NOMO-1 treated with DMSO at 0.1 percent for 48 hours (cell line): ENCODE results near the gene EXOC6B.

ENCODE experiments used
- DNase-seq: peaks from one replicate; lab custom pipeline; 2025; ENCODE audit not compliant: unreplicated experiment; lab: John Stamatoyannopoulos, UW

EXOC6B gene

DNA sequence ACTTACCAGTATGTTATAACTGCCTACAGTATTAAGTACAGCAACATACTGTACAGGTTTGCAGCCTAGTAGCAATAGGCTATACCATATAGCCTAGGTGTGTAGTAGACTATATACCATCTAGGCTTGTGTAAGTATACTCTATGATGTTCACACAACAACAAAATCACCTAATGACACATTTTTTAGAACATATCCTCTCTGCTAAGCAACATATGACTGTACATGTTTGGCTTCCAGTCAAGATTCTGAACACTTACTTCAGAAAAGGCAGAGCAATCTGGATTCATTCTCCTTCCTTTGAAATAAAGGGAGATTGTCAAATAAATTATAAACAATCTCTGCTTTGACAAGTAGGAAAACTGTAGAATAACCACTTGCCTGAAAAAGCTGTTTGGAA, 81.8 kb downstream of the EXOC6B start:
- DNase-seq: no peak

DNA sequence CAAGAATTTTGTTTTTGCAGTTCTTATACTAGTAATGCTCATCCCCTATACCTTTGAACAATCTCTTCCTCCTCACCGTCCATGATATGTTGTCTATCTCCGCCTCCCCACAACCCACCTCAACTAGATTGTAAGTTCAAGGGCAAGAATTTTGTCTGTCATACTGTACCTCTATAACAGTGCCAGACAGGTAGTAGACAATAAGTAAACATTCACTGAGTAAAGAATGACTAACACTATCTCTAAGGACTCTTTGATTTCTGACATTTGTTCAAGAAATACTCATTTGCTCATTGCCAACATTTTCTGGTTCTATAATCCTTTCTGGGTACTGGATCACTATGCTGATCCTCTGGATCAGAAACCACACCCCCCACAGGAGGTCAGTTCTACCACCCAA, 82.4 kb downstream of the EXOC6B start:
- no peak for DNase-seq

DNA sequence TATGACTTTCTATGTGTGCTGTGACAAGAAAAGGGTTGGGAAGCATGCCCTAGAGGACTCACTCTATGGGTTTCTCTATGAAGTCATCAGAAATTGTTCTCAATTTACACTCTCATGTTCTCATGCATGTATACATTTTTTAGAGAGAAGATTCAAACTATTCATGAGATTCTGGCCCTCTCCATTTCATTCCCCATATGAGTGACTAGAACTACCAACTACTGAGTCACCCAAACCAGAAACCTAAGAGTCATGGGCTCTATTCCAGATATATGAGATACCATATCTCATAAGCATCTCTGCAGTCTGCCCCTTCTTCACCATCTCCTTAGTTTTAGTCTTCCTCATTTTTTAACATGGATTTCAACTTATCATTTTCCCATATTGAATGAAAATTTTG, 87.7 kb downstream of the EXOC6B start:
- DNase-seq: no peak

DNA sequence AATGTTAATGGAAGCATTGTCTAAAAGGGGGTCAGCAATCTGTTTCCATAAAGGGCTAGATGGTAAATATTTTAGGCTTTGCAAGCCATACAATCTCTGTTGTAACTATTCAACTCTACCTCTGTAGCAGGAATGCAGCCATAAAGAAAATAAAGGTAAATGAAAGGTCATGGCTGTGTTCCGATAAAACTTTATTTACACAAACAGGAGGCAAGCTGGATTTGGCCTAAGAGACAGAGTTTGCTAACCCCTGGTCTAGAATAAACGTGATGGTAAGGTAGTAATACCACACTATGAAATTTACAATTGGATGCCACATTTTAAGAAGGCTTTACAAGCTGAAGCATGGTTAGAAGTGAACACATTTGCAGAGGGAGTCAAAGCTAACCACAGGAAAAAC, 91.4 kb downstream of the EXOC6B start:
- no peak for DNase-seq

DNA sequence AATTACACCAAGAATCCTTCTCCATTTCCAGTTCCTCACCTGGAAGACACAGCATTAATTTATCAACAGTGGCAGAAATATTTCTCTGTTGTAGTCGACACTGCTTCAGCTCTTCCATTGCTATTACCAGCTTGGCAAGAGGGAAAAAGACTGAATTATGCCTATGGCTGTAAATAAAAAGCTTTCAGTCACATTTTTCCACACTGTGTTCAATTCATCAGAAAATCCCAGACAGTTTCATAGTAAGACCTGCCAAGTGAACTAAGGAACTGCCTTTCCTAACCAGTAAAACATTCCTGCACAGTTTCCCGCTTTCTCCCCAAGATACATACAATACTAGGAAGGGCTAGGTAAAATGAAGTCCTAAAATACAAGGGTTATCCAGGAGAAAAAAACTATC, 94.7 kb downstream of the EXOC6B start:
- DNase-seq: no peak

DNA sequence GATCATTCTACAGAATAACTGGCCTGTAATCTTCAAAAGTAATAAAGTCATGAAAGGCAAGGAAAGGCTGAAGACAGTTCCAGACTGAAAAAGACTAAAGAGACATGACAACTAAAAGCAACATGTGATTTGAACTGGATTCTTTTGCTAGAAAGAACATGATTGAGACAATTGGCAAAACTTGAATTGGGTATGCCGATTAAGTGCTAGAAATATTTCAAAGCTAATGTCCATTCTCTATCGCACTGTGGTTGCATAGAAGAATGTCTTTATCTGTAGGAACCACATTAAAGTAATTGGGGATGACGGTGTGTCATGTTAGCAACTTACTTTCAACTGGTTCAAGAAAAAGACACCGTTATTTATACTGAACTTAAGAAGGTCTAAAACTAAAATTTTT, 98.5 kb downstream of the EXOC6B start:
- DNase-seq: no peak

DNA sequence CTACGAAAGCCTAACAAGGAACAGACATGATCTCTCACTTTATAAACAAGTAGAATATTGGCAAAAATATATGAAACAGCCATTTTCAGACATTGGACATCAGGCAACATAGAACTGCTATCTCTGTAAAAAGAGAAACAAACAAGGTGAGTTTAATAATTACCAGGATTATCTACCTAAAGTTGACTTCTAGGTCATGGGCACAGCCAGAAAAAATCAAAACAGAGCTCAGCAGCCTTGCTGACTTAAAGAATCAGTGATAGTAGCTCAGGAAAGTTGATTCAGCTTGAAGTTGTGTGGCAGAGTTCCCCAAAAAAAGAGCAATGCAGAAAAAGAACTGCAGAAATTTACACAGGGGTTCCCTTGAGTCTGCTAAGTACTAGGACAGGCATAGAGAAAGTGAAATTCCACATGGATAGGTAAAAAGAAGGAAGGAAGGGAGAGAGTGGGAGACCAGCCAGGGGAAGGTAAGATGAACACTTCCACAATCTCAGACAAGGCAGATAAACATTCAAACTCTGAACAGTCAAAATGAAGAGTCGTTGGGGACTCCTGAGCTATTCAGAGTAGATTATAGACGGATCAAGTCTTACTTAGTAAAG, 102.0 kb downstream of the EXOC6B start:
- no peak for DNase-seq

DNA sequence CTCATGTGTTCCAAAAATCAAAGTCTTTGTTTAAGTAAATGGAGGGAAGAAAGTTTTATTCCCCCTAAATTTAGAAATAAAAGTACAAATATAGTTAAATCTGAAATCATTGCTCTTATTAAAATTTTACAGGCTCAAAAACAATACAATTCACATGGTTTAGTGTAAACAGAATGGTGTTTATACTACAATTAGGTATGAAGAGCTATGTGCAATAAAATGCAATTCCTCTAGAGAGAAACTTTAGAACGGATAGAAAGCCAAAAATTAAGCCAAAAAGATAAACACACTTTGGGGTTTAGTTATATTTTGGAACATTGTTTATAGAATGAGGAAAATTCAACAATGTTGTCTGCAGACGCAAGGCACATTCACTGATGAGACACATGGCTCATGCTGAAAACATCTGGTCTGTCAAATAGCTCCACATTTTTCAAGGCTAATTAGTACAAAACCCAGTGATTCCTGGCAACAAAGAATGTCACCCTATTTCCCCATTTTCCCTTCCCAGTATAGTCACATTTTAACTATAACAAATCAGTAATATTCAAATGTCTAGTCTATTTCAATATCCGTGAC, 103.3 kb downstream of the EXOC6B start:
- no peak for DNase-seq

DNA sequence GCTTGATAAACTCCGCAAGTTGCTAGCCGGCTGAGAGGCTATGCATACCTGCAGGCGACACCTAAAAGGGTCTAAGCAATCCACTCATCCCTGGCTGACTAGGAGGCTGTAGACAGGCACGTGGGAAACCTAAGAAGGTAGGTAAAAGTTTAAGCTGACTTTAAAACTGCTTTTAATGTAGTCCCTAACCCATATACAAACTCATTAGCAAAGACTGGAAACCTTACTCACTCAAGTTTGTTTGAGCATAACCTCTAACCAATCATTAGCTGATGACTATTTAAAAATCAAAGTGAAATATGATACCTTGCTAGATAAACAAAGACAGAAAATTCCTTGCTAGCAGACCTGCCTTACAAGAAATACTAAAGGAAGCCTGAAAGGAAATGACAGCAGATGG, 106.4 kb downstream of the EXOC6B start:
- DNase-seq: no peak

DNA sequence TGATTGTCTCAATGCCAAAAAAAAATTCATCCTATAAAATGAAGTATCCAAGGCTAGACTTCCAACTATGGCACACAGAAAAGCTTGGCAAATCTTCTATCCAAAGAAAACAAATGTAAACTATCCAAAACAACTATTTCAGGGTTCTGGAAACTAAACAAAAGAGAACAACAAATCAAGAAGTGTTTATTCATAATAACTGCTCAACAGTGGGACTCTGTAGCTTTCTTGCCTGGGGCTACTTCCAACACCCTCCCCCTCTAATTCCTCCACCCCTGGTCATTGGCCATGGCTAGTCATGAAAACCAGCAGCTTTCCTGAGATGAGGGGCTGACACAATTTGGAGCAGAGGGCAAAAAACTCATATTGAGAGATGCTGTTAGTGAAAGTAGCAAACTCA, 107.0 kb downstream of the EXOC6B start:
- DNase-seq: no peak

DNA sequence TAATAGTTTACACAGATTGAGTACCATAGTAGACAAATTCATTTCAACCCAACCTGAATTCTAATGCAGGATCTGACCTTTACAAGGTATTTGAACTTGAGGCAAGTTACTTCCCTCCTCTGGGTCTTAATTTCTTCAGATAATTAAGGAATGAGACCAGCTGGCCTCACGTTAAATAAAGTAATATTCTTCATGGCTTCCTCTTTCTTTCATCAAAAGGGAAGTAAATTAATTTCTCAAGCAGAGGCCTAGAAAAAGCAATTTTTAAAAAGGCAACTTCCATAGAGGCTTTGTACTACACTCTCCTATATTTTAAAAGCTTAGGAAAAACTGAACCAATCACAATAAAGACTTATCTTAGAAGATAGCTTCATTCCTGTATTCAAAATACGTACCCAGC, 109.2 kb downstream of the EXOC6B start:
- DNase-seq: peak; percentile 76

DNA sequence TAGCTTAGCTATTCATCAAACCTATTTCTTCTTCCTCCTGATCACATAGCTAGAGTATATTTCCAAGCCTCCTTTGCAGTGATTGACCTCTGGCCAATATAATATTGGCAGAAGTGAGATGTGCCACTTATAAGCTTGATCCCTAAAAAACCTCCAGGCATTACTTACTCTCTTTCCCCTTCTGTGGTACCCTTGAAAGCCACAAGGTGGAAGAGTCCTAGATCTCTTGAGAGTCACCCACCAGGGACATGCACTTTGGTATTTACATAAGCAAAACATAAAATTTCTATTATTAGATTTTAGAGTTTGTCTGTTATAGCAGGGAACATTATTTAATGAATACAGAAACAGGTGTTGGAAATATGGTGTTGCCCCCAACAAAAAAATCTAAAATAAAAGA, 112.0 kb downstream of the EXOC6B start:
- no peak for DNase-seq

DNA sequence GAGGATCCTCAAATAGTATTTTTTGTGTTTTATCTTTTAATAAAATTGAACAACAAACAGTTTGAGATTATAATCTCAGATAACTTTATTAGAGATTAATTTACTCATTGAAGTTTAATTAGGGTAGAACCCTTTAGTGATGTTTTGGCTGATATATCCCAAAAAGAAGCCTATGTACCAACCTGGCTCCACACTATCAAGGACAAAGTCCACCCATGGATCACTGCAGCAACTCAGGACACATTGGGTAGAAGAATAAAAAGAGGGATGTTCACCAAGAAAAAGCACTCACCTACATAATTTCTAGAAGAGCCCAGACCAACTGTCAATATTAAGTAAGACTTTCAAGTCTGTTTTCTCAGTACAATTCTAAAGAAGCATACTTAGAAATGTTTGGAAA, 112.9 kb downstream of the EXOC6B start:
- DNase-seq: no peak

DNA sequence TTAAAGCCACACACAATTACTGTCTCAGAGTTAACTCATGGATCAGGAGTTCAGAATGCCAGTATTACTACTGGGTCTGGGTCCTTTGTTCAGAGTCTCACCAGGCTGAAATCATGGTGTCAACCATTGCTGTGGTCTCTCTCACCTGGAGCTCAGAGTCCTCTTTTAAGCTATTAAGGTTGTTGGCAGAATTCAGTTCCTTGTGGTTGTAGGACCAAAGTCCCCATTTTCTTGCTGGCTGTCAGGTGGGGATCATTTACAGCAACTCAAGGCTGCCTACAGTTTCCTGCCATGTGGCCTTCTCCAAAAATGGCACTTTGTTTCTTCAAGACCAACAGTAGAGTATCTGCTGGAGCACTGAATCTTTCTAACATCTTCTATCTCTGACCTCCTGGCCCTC, 113.5 kb downstream of the EXOC6B start:
- no peak for DNase-seq

DNA sequence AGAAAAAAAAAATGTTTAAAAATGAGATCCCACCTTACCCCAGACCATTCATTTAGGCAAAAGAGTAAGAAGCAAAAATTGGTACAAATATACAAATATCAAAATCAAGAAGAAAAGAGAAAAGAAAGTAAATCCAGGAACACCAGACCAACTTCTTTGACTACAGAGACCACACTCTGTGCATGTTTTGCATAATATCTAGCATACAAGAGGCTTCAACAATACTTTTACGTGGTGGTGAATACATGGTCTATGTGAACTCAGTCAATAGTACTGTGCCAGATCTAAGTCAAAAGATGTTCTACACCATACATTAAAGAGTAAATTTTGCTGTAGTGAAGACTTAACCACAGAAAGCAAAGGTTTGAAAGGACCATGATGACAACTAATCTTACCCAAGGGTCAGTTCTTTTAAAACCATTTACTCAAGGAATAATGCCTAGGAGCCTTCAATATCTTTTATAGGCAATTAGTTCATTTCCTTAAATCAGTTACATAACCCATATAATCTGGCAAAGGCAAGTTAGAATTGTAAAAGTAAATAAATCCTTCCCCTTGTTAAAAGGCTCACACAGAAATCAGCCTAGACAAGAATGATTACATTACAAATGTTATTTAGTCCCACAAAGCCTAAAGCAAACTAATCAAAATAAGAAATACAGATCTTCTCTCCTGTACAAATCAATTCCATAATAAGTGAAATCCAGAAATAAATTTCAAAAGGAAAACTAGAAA, 115.2 kb downstream of the EXOC6B start:
- no peak for DNase-seq

DNA sequence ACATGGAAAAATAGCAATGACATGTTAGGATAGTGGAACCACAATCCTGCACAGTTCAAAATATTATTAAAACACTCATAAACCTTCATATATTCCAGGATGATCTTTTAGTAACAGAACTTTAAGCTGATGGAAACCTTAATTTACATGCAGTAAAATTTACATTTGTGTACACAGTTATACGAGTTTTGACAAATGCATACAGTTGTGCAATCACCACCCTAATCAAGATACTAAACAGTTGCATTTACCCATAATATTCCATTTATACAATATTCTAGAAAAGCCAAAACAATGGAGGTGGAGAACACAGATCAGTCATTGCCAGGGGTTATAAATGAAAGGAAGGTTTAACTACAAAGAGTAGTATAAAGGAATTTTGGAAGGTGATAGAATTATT, 117.6 kb downstream of the EXOC6B start:
- DNase-seq: no peak

DNA sequence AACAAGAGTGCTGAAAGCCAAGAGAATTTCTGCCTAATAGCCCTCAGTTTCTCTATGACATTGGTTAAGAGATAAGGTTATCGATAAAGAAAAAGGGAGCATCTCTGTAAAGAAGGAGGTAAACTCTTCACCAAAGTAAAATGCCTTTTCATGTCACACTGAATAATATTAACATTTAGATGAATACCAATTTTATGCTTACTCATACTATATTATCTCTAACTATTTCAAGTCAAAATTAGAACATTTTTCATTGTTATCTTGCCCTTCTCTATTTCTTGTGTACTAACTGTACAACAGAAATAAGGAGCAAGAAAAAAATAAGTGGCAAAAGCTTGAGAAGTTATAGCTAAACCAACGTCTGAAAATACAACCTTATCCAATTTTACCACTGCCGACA, 127.5 kb downstream of the EXOC6B start:
- DNase-seq: no peak

DNA sequence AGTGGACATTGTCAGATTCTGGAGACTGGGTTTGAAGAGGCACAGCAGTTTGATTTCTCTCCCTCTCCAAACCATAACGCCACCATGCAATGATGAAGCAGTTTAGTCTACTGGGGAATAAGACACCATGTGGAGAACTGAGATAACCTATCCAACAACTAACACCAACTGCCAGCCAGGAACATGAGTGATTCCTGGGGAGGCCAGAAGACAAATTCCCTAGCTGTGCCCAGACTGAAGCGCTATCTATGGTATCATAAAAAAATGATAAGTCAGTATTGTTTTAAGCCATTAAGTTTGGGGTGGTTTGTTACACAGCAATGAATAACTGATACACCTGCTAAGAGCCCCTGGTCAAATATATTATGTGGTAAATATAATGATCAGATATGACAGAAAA, 129.3 kb downstream of the EXOC6B start:
- DNase-seq: no peak

DNA sequence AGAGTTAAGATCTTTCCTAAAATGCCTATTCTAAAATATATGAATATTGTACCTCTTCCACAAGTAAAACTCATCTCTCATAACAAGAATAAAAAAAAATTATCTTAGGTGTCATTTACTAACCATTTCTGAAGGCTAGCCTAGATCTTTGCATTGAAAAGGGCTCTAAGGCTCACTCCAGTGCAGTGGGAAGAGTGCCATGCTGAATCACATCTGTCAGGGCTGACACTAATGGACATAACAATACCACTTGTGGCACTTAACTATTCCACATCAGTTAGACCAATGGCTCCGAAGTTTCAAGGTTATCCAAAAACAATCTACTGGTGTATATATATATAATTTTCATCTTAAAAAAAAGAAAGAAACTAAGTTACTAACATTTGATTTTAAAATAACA, 130.2 kb downstream of the EXOC6B start:
- DNase-seq: no peak

DNA sequence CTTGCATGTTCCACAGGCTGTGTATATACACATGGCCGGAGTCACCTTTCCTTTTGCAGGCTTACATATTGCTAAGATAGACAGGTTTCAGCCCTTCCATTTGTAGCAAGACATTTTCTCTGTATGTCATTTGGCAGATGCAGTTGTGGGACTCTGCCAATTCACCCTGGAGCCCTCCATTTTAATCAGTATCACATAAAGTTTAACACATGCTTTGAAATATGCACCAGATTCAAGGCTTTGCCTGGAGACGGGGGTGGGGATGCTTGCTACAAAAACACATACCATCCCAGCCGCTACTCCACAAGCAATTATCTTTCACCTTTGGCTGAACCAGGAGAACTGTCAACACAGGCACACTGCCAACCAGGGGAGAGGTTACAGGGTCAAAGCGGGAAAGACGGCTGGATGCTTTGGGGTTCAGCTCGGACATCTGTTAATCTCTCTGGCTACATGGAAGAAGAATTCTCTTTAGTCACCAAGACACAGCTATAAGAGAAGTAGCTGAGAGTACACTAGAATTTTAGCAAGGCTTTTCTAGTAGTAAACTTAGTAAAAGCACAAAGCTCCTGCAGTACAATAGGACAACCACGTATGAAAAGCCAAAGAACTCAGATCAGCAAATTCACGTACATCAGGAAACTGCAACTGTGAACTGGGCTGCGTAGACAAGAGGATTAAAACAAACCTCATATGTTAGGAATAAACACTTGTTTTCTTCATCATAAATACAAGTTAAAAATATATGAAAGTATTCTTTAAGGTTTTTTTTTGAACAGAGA, 130.9 kb downstream of the EXOC6B start:
- DNase-seq: no peak

DNA sequence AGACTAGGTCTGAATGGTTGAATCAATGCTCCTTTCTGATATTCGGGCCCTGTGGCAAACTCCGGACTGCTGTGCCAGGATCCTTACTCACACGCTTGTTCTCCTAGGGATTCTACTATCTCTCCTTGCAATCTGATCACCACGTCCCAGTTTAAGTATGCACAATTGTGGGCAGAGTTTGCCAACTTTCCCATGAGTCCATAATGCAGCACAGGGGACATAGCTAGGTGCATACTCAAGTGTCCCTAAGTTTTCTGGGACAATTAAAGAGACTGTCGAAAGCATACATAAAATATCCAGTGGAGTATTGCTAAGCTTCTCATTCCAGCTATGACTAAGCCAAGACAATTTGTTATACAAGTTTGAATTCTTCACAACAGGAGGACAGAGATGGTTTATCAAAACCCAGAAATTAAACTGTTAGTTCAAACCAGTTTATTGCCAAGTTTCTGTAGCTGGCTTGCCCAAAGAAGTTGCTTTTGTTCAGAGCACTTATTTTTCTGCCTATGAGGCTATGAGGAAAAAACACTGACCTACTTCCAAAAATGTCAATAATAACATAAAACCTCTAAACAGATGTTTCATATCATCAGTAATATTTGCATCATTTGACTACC, 136.1 kb downstream of the EXOC6B start:
- no peak for DNase-seq
